ENCODE measurements around the gene WDFY4.

GRCh38 chr10:48731141-48731540, 46.5 kb downstream of the WDFY4 start:
- TF ChIP-seq EZH2 (IDR thresholded peaks at IDR 0.05; ENCODE audit: low read depth, unreplicated experiment) (no peak), CTCF (conservative IDR thresholded peaks at IDR 0.05; ENCODE audit: low read depth in 2 of 2) (no peak), EZH2phosphoT487 (IDR thresholded peaks at IDR 0.05; ENCODE audit: unreplicated experiment) (no peak), POLR2AphosphoS5 (IDR thresholded peaks at IDR 0.05; ENCODE audit: low read depth) (no peak), REST (IDR thresholded peaks at IDR 0.05; ENCODE audit: unreplicated experiment) (no peak), ZNF114 (CRISPR knock-in tag; IDR thresholded peaks at IDR 0.05) (no peak), CREB1 (CRISPR knock-in tag; IDR thresholded peaks at IDR 0.05; ENCODE audit: low read depth) (no peak), JUNB (IDR thresholded peaks at IDR 0.05; ENCODE audit: unreplicated experiment) (no peak), ETS1 (IDR thresholded peaks at IDR 0.05) (no peak), STAT1 (IDR thresholded peaks at IDR 0.05; ENCODE audit: unreplicated experiment) (no peak), ZNF331 (CRISPR knock-in tag; IDR thresholded peaks at IDR 0.05; ENCODE audit: low read depth) (no peak), NANOG (IDR thresholded peaks at IDR 0.05; ENCODE audit: borderline replicate concordance) (no peak), ZNF462 (CRISPR knock-in tag; IDR thresholded peaks at IDR 0.05) (no peak)
